H54 (cell line): ENCODE data around the gene EFCAB12.
"Not testable (repeated sequence)": the region's sequence is repeated elsewhere in the genome, so short reads cannot be mapped to it uniquely, and the experiment has no call there.

ENCODE experiments used
- DNase-seq: peaks from one replicate; pipeline ENCODE4 v3.0.0; 2011; ENCODE audit warnings: low spot score, mixed read lengths; ENCODE audit not compliant: insufficient read length
- FAIRE-seq: peaks from 3 replicates; lab custom pipeline; 2011; peaks lifted over from hg19 to GRCh38; lab: Jason Lieb, UNC
- POLR2A ChIP-seq: IDR thresholded peaks from 2 replicates; pipeline ENCODE4 v1.6.1; 2011; ENCODE audit warnings: low read depth, mild to moderate bottlenecking, low read length

The EFCAB12 gene

DNA sequence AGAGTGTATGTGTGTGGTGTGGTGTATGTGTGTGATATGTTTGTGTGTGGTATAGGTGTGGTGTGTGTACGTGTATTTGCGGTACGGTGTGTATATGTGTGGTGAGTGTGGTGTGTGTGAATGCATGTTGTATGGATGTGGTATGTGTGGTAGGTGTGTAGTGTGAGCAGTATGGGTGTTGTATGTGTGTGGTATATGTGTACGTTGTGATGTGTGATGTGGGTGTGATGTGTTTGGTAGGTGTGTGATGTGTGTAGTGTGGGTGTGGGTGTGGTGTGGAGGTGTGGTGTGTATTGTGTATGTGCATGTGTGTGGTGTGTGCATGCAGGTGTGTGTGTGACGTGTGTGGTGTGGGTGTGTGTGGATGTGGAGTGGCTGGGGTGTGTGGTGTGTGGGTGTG, 58.7 kb downstream of the EFCAB12 start:
- no peak for TF ChIP-seq POLR2A
- FAIRE-seq: no peak
- no peak for DNase-seq

DNA sequence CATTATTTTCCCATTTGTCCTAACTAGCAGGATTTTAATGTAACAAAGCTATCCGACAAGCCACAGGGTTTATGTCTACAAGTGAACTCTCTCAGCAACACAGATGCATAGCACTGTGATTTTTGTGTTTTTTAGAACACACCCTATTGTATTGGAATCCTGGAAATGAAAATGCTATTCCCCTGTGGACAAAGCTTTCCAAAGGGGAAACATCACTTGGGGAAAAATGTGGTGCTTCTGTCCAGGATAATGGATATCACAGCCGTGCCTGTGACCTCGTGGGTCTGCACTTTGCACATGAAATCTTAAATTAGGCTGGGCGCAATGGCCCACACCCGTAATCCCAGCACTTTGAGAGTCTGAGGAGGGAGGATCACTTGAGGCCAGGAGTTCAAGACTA, 60.6 kb downstream of the EFCAB12 start:
- FAIRE-seq (no peak), DNase-seq (no peak)

DNA sequence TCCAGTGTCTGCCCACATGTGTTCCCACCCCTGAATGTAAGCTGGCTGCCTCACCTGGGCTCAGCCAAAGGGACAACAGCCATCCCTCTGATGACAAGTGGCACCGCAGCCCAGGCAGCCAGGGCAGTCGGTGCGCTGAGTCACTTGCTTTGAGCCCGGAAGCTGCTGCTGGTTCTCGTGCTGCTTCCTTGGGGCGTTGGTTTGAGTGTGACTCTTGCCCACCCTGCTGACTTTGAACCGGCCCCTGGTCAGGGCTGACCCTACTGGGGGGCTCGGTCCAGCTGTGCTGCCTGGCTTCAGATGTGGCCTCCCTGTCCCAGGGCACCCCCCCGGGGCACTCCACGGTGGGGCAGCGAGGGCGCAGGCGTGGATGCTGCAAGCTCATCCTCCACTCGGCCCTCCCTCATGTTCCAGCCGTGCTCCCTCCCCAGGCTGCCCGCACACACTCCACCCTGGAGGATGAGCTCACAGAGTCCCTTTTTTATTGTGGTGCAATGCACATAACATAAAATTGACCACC, 62.1 kb downstream of the EFCAB12 start:
- TF ChIP-seq POLR2A: no peak
- FAIRE-seq (no peak), DNase-seq (no peak)

More for the DNA sequence above, 60.6 kb downstream of the EFCAB12 start:
- TF ChIP-seq POLR2A: no peak

DNA sequence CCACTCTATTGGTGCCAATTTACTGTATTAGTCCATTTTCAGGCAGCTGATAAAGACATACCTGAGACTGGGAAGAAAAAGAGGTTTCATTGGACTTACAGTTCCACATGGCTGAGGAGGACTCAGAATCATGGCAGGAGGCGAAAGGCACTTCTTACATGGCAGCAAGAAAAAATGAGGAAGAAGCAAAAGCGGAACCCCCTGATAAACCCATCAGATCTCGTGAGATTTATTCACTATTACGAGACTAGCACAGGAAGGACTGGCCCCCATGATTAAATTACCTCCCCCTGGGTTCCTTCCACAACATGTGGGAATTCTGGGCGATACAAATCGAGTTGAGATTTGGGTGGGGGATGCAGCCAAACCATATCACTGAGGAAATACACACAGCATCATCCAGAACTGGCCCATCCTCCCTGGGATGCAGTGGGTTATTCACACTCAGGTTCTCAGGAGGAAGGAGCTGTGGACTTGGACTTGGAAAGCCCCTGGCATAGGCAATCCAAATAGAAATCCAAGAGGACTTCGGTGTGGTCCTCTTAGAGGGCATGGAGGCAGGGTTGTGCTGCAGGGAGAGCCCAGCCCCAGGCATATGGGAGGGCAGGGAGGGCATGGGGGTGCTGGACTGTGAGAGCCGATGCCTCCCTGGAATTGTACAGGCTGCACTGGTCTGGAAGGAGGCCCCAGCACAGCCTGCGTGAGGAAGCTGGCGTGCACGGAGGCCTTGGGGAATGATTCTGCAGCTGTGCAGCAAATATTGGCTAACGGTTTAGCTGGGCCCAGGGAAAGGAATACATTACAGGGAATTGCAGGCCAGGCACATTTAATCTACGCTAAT, 62.9 kb downstream of the EFCAB12 start:
- no peak for DNase-seq
- FAIRE-seq: no peak
- no peak for TF ChIP-seq POLR2A

DNA sequence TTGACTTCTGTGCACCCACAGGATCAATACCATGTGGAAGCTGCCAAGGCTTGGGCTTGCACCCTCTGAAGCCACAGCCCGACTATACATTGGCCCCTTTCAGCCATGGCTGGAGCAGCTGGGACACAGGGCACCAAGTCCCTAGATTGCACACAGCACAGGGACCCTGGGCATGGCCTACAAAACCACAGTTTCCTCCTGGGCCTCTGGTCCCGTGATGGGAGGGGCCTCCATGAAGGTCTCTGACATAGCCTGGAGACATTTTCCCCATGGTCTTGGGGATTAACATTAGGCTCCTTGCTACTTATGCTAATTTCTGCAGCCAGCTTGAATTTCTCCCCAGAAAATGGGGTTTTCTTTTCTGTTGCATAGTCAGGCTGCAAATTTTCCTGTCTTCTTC, 63.6 kb downstream of the EFCAB12 start:
- not testable (repeated sequence) for FAIRE-seq, DNase-seq

DNA sequence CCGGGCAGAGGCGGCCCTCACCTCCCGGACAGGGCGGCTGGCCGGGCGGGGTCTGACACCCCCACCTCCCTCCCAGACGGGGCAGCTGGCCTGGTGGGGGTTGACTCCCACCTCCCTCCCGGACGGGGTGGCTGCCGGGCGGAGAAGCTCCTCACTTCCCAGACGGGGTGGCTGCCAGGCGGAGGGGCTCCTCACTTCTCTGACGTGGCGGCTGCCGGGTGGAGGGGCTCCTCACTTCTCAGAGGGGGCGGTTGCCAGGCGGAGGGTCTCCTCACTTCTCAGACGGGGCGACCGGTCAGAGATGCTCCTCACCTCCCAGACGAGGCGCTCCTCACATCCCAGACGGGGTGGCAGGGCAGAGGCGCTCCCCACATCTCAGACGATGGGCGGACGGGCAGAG, 65.1 kb downstream of the EFCAB12 start:
- DNase-seq, FAIRE-seq: not testable (repeated sequence)

DNA sequence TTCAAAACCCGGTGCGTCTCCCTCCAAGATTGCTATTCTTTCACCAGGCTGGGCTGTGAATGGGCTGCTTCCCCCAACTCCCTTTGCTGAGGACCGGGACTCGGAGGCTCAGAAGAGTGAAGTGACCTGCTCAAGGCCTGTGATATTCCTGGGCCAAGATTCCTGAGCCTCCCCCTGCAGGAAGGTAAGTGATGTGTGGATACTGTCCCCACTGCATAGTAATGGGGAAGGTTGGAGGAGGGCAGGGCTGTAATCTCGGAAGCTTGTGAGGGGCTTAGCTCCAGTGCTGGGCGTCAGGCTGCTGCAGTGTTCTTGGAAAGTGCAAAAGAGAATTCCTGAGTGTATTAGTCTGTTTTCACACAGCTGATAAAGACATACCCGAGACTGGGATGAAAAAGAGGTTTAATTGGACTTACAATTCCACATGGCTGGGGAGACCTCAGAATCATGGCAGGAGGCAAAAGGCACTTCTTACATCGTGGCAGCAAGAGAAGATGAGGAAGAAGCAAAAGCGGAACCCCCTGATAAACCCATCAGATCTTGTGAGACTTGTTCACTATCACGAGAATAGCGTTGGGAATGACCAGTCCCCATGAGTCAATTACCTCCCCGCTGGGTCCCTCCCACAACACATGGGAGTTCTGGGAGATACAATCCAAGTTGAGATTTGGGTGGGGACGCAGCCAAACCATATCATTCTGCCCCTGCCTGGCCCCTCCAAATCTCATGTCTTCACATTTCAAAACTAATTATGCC, 67.6 kb downstream of the EFCAB12 start:
- no peak for TF ChIP-seq POLR2A
- DNase-seq: no peak

DNA sequence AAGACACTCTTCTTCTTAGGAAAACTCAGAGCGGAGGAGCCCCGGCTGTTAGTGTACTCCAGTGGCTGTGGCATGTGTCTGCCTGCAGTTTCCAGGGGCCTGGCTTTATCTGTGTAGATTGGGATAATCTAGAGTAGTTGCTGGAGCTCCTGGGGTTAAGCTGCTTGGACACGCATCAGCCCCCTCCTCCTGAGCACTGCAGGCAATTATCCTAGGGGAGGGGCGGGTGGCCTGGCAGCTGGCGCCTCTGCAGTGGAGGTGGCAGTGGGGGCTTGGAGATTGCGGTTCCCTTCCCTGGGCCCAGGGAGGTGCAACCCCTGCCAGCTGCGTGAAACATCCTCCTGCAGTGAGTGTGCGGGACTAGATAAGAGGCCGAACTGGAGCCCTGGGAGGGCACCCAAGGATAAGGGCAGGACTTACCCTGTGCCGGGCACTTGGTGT, 68.2 kb downstream of the EFCAB12 start:
- TF ChIP-seq POLR2A: no peak
- FAIRE-seq: no peak
- DNase-seq: no peak

More for the DNA sequence above, 67.6 kb downstream of the EFCAB12 start:
- no peak for FAIRE-seq

DNA sequence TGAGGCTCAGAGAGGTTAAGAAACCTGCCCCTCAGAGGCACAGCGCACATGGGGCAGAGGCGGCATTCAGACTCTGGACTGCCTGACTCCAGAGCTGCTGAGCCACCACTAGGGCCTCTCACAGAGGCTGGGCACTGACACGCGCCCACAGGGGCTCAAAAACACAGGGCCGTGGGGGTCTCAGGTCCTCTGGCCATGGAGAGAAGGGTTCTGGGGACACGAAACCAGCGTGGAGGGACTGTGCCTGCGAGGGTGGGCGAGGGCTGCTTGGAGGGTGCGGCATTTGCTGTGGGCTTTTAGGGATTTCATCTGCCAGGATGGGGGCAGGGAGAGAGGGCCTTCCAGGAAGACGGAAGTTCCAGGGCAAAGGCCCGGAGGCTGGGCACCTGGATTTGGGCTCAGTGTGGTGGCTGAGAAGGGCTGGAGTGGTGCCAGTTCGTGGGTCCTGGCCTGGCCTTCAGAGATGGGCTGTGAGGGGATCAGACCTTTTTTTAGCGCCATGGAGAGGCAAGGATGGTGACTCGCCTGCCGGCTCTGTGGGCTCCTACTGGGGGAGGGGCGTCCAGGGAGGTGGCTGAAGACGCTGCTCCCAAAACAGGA, 69.6 kb downstream of the EFCAB12 start:
- peak; percentile 59 for DNase-seq
- 0 out of 2 replicates have a peak, but pooled peaks have one; percentile 2 for TF ChIP-seq POLR2A
- no peak for FAIRE-seq

DNA sequence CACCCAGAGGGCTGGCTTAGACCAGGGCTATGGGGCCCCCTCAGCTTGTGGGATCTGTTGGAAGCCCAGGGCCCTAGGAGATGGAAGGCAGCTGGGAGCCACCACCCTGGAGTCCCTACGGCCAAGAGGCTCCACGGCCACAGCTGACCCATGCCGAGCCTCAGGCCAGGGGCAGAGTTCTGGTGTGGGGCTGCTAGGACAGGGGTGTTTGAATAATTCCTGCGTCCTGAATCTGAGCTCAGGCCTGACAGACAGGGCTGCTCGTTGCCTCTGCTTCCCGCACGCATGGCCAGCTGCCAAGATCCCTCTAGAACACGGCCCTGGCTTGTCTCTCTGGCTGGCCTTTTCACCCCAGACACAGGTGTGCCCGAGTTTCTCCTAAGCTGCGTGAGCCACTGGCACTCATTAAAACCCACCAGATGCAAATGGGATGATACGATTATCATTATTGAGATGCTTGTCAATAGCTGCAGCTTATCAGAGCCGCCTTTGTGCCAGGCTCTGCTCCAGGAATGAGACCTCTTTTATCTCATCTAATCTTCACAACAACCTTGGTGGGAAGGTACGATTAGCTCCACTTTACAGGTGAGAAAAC, 70.2 kb downstream of the EFCAB12 start:
- no peak for TF ChIP-seq POLR2A
- FAIRE-seq: no peak
- DNase-seq: no peak

DNA sequence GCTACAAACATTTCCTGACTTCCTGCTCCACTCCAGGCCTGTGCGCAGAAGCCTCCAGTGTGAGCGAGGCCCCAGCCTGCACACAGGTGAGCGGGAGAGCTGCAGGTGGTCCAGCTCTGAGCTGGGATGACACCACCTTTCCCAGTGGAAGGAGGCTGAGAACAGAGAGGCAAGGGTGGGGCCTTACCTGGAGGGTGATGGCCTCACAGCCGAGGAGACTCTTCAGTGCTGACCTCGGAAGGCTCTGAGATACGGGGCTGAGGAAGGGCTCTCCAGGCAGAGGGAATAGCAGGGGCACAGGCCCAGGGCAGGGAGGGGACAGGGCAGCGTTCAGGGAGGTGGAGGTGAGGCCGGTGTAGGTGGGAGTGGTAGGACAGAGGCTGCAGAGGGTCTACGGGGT, 70.8 kb downstream of the EFCAB12 start:
- no peak for TF ChIP-seq POLR2A
- FAIRE-seq (no peak), DNase-seq (no peak)

DNA sequence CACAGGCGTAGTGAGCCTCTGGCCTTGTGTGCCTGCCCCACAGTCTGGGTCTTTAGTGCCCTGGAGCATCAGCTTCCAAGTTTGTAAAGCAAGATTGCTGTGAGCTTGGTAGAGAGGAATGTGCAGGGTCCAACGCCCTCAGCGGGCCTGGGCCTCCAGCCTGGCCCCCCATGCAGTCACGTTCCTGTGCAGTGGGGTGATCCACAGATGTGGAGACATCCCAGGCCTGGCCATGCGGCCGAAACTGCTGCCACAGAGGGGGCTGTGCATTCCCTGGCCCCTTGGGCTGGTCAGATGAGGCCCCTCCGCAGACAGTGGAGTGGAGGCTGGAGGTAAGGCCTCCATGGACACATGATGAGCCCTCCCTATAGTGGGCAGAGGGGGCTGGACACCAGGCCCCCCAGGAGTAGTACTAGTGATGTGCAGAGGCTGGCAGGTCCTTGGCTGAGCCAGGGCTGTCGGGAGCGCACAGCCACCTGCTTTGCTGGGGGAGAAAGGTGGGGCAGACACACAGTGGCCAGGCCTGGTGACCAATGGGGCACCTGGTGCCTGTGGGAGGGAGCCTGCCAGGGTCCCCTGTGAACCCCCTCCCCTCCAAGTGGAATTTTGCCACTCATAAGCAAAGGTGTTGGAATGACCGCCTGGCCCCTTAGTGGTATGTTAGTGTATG, 71.5 kb downstream of the EFCAB12 start:
- FAIRE-seq (no peak), DNase-seq (no peak)
- TF ChIP-seq POLR2A: no peak

DNA sequence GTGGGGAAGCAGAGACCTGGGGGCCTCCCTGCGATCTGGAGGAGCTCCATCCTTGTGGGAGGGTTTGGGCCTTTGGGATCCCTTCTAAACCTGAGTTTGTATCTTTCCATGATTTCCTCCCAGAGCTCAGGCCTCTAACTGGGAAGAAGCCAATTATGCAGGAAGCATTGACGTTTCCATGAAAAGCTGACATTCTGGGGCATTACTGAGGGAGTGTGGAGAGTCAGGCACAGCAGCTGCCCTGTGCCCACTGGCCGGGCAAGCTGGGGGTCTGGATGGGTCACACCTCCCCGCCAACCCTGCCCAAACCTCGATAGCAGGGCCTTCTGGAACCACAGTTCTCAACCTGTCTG, 74.9 kb downstream of the EFCAB12 start:
- DNase-seq (no peak), FAIRE-seq (no peak)
- TF ChIP-seq POLR2A: no peak
